SK-MEL-5 (cell line): ENCODE results near the gene RPL36. TPM values are rescaled to one million over a fixed set of nuclear protein-coding genes. Genes with fewer than 3 reads are reported as not detected.
"Not testable (repeated sequence)": the region's sequence is repeated elsewhere in the genome, so short reads cannot be mapped to it uniquely, and the experiment has no call there.

Source experiments
- DNase-seq: peaks from one replicate; pipeline ENCODE4 v3.0.0-alpha.2; 2016; ENCODE audit warnings: low read depth, low spot score
- in situ Hi-C: cut with HindIII; loops from 2 replicates; pipeline ENCODE4 v1.10.0; 2016; ENCODE audit warnings: low sequenced_read_pairs, high pct_unique_total_duplicates, low pct_unique_long_range_greater_than_20kb
- total RNA-seq: library from RNA; depleted of rRNA; stranded (reverse); fragments of >200 nt; shearing (Covaris generic); gene quantifications from 2 replicates; pipeline ENCODE4 v1.2.3, GENCODE V29; 2014

Gene RPL36
- total RNA-seq, 1 experiment from 2014 or later: 661 TPM

GRCh38 chr19:5697022-5697889 lies 7.2 kb downstream of the RPL36 start:
- in situ Hi-C loops: no loop called here

DNA sequence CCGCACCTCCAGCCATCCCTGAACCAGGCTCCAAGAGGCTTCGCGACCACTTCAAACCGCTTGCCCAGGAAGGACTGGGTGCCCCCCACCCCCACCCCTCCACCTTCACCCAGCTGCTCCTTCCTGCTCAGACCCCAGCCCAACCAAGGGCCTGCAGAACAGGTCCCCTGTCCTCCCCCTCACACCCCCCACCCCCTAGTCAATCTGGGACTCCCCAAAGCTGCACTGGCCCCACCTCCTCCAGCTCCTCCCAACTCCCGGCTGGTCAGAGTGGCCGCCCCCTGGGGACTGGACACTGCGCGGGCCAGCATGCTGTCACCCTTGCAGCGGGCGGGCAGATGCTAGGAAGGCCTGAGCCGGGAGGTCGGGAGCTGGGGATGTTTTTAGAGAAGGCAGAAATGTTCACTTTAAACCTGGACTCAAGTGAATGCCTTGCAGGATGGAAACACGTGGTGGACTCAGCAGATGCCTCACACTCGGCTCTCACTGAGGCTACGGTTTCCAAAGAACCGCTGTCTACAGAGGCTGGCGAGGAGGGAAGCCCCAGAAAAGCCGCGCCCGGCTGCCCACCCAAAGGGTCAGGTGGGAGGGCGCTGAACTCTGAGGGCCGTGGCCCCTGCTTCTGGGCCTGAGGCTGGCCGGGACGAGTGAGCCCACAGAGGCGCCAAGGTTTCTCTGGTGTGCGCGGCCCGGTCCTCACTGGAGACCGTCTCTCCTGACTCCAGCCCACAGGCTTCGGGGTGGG lies 8.0 kb downstream of the RPL36 start:
- DNase-seq: no peak
- in situ Hi-C loops: no loop called here

More at GRCh38 chr19:5697022-5697889, 7.2 kb downstream of the RPL36 start:
- no peak for DNase-seq

GRCh38 chr19:5698635-5699422 lies 8.7 kb downstream of the RPL36 start:
- in situ Hi-C loops: no loop called here
- no peak for DNase-seq

DNA sequence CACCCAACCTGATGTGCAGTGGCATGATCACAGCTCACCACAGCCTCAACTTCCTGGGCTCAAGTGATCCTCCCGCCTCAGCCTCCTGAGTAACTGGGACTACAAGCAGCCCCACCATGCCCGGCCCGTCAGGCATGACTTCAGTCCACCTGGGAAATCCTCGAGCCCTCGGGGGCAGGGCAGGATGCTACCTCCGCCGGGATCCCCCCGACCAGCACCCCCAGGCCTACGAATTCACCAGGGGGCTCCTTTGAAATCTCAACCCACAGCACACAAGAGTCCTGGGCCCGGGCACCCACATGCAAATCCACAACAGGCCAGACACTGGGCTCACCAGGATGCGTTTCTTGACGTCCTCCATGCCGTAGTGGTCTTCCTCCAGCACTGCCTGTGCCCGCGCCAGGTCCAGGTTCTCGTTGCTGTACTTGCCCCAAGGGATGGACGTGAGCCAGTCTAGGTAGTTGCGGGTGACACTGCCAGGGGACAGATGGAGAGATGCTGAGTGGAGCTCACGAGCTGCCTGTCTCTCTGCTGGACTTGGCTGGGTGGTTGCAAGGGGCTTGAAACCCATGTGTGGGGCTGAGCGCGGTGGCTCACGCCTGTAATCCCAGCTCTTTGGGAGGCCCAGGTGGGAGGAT lies 10.5 kb downstream of the RPL36 start:
- DNase-seq: no peak
- in situ Hi-C loops: no loop called here

DNA sequence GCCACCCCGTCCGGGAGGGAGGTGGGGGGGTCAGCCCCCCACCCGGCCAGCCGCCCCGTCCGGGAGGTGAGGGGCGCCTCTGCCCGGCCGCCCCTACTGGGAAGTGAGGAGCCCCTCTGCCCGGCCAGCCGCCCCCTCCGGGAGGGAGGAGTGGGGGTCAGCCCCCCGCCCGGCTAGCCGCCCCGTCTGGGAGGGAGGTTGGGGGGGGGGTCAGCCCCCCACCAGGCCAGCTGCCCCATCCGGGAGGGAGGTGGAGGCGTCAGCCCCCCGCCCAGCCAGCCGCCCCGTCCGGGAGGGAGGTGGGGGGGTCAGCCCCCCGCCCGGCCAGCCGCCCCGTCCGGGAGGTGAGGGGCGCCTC lies 11.9 kb downstream of the RPL36 start:
- DNase-seq, in situ Hi-C loops: not testable (repeated sequence)

DNA sequence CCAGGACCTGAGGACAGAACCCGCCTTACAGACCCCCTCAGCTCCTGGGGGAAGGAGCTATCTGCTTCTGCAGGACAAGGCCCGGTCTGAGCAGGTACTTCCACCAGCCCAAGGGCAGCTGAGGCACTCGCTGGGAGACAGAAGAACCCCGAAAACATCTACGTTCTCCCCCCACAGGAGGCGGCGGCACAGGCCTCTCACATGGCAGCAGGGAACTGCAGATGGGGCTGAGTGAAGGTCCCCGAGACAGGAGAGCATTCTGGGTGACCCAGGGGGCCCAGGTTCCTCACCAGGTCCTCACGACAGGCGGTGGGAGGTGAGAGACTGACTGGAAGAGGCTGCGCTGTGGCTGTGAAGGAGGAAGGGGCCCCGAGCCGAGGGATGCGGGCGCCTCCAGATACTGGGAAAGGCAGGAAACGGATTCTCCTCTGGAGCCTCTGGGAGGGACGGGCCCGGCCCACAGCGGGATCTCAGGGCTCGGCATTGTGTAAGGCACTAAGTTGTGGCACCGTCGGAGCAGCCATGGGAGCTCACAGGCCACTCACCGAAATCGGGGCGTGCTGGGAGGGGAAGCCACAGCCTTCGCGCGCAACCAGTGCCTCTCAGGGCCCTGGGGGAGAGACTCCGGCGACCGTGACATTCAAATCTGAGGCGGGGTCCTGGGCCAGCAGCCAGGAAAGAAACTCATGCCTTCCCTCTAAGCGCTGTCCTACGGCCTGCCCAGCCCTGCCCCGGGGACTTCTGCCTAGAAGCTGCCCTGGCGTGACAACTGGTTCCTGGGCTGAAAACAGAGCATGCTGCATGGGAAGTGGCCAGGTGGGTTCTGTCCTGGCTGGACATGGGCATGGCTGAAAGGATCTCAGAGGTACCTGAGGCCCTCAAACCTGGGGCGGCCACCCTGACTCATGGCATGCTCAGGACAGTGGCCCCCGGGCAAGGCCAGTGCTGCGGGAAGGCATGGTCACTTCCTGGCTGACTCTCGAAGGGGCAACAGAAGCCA lies 14.0 kb downstream of the RPL36 start:
- in situ Hi-C loops: no loop called here

DNA sequence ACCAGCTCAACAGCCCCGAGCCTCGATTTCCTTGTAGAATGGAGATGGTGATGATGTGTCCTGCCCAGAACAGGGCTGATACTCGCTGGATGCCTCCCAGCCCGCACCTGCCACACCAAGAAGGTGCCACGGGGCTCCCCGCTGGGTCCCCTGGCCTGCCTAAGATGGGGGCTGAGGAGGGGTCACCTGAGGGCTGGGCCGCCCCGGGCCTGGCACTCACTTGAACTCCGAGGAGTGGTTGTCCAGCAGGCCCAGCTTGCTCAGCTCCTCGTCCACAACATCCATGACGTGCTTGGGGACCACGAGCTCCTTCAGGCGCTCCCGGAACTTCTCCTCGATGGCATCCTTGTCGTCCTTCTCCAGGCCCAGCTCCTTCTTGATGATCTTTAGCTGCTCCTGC lies 15.5 kb downstream of the RPL36 start:
- DNase-seq: no peak
- in situ Hi-C loops: no loop called here

More for the DNA sequence above, 14.0 kb downstream of the RPL36 start:
- DNase-seq: no peak

DNA sequence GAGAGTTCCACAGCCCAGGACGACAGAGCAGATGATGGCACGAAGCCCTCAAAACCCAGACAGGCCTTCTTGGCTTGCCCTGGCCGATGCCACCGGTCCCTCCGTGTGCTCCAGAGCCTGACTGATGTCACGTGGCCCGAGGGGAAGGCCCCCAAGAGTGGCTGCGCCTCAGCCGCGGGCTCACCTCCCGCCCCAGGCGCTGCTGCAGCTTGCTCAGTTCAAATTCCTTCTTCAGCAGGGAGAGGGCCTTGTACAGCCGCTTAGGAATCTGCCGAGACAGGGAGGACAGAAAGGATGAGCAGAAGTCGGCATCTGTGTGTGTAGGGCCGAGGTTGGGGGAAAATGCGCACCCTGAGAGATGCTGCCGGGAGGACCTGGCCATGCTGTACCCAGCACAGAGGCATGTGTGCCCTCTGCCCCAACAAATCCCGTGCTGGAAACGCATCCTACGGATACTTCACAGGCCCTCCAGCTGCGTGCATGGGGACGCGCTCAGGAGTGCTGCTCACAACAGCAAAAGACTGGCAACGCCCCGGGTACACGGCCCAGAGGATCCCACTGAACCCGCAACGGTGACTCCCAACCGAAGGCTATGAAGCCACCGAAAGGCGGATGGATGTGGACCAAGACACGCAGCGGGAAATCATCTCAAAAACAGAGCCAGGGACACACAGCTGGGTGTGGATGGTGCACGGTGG lies 16.9 kb downstream of the RPL36 start:
- in situ Hi-C loops: no loop called here
- no peak for DNase-seq

- in situ Hi-C loops: no loop called here
- no peak for DNase-seq
These were observed 17.8 kb downstream of the RPL36 start for GRCh38 chr19:5707576-5708575.

DNA sequence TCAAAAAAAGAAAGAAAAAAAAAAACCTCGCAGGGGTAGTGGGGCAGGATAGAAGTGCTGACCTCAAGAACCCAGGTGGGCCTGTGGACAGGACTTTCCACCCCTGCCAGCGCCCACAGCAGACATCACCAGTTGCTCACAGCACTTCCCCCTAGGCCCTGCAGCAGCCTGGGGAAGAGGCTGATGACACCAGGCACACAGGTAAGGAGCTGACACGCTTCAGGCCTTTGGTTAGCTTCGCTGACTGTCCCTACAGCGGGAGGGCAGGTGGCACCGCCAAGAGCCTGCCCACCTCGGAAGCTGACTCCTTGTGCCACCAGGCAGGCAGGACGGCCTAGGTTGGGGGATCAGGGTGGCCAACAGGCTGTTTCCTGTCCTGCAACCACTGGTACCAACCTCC lies 20.9 kb downstream of the RPL36 start:
- in situ Hi-C loops: no loop called here
- no peak for DNase-seq

GRCh38 chr19:5711713-5712161 lies 21.6 kb downstream of the RPL36 start:
- in situ Hi-C loops: no loop called here
- DNase-seq: no peak

- in situ Hi-C loops: no loop called here
- no peak for DNase-seq
These were observed 23.1 kb downstream of the RPL36 start for GRCh38 chr19:5713228-5713627.

DNA sequence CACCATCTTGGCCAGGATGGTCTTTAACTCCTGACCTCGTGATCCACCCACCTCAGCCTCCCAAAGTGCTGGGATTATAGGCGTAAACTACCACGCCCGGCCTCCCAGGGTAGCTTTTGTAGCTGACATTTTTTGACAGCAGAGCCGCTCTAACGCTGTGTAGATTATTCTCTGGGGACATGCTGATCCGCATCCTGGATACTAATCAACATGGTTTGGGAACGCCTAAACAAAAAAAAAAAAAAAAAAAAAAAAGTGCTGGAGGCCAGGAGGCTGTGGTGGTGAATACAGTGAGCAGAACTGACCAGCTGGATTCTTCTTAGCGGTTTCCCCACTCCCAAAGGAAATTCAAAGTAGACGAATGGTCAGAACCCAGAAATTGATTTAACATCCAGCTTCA lies 24.7 kb downstream of the RPL36 start:
- in situ Hi-C loops: no loop called here
- no peak for DNase-seq

DNA sequence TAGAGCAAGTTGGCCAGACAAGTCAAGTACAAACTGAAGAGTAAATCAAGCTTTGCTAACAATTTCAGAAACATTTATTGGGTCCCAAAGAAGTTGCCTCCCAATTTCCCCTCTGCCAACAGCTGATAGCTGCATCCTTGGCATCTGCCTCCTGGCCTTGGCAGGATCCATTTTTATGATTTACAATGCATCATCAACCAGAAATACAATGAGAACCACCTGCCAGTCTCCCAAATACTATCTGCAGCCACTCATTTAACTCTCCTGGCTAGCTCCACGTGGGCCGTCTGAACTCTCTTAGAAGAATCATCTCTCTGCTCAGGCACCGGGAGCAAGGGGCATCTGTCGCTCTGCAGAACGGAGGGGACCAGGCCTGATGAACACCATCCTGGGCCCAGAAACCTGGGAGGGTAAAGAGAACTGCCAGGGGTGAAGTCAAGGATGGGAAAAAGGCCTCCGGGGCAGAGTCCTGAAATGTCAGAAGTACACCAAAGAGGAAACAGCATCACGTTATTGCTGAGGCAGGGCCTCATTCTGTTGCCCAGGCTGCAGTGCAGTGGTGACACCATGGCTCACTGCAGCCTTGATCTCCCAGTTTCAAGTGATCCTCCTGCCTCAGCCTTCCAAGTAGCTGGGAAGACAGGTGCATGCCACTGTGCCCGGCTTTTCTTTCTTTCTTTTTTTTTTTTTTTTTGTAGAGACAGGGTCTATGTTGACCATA lies 27.3 kb downstream of the RPL36 start:
- DNase-seq: no peak
- in situ Hi-C loops: no loop called here
